ENCODE measurements around the gene TMC2.
"Not testable (repeated sequence)": the region's sequence is repeated elsewhere in the genome, so short reads cannot be mapped to it uniquely, and the experiment has no call there.

The TMC2 gene

GRCh38 chr20:2673453-2673852 lies 137.1 kb downstream of the TMC2 start:
- DNase-seq, result no peak

- DNase-seq, result no peak
Observed at GRCh38 chr20:2680046-2680445, 143.7 kb downstream of the TMC2 start.

DNA sequence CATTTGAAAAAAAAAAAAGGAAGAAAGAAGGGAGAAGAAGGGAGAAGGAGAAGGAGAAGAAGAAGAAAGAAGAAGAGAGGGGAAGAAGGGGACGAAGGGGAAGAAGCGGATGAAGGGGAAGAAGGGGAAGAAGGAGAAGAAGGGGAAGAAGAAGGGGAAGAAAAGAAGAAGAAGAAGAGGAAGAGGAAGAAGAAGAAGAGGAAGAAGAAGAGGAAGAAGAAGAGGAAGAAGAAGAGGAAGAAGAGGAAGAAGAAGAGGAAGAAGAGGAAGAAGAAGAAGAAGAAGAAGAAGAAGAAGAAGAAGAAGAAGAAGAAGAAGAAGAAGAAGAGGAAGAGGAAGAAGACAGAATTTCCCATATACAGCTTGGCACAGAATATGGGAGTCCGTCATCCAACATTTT lies 145.7 kb downstream of the TMC2 start:
- DNase-seq, result not testable (repeated sequence)

DNA sequence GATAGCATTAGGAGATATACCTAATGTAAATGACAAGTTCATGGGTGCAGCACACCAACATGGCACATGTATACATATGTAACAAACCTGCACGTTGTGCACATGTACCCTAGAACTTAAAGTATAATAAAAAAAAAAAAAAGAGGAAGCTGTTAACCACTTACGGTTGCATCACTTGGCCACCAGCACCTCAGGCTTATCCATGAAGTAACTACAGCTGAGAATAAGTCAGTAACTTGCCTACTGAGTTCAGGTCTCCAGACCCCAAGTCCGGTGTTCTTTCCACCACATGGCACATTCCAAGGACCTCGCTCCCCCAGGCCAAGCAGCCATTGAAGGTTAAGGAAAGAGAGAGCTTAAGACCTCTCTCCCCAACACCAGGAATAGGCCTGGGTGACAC lies 148.4 kb downstream of the TMC2 start:
- not testable (repeated sequence) for DNase-seq

- DNase-seq, result no peak
Observed at GRCh38 chr20:2687514-2687913, 151.1 kb downstream of the TMC2 start.

DNA sequence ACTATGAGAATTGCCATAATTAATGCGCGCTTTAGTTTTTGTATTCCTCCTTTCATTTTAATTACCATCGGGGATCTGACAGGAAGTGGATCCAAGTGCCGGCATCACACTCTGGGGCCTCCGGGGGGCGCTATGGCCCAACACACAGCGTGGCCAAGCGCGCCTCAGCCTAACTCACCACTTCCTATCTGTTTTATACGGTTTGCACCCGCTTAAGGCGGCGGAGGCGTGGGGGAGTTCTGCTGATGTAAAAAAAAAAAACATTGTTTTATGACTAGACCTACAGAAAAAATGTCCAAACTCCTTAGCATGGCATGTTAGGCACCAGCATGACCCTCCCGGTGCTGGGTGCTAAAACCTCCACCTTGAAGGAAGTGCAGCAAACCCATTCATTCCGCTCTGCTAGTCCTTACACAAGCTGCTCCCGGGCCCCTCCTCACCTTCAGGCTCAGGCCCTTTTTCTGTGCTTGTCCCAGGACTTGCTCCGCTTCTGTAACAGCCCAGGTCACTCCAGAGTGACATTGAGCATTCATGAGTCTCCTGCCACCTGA lies 151.7 kb downstream of the TMC2 start:
- peak; percentile 80 for DNase-seq

- no peak for DNase-seq
Observed at GRCh38 chr20:2690213-2690612, 153.8 kb downstream of the TMC2 start.

DNA sequence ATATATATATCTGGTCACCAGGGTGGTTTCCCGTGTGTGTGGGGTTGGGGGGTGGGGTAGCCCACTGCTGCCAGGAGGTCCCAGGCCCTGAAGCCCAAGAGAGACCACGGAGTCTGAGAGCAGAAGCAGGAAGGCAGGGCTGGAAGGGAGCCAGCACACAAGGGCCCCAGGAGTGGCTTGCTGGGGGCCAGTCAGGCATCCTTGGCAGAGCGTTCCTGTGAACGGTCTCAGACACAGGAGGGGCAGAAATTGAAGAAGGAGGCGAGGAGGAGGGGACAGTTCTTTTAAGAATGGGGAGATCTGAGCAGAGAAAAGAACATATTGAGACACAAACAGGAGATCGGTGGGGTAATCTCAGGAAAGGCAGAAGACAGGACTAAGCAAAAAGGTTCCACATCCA lies 154.3 kb downstream of the TMC2 start:
- no peak for DNase-seq

DNA sequence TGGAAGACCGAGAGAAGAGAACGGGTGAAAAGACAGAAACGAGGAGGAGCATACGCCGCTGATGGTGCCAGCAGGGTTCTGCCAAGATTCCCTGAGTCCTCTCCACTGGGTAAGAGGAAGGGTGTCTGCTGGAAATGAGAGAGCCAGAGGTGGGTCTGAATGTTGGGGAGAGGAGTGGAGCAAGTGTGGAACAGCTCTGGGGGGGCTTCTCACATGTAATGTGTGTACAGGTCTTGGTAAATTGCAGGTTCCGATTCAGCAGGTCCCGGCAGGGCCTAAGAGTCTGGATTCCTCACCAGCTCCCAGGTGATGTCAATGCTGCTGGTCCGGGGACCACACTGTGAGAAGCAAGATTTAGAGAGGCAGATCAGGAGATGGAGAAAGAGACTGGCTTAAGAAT lies 154.8 kb downstream of the TMC2 start:
- DNase-seq, result no peak

Measured in central memory CD4-positive, alpha-beta T cell (primary cell).